HG02943 (cell line): ENCODE measurements around the gene NGDN.
"Not testable (repeated sequence)": the region's sequence is repeated elsewhere in the genome, so short reads cannot be mapped to it uniquely, and the experiment has no call there.

Source experiments
- ATAC-seq: cut with Tn5 transposase; IDR thresholded peaks from one replicate; pipeline ENCODE4 v1.9.1; 2021; ENCODE audit warnings: mild to moderate bottlenecking, low read depth, moderate library complexity; ENCODE audit not compliant: unreplicated experiment

The NGDN gene, protein sequence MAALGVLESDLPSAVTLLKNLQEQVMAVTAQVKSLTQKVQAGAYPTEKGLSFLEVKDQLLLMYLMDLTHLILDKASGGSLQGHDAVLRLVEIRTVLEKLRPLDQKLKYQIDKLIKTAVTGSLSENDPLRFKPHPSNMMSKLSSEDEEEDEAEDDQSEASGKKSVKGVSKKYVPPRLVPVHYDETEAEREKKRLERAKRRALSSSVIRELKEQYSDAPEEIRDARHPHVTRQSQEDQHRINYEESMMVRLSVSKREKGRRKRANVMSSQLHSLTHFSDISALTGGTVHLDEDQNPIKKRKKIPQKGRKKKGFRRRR

DNA sequence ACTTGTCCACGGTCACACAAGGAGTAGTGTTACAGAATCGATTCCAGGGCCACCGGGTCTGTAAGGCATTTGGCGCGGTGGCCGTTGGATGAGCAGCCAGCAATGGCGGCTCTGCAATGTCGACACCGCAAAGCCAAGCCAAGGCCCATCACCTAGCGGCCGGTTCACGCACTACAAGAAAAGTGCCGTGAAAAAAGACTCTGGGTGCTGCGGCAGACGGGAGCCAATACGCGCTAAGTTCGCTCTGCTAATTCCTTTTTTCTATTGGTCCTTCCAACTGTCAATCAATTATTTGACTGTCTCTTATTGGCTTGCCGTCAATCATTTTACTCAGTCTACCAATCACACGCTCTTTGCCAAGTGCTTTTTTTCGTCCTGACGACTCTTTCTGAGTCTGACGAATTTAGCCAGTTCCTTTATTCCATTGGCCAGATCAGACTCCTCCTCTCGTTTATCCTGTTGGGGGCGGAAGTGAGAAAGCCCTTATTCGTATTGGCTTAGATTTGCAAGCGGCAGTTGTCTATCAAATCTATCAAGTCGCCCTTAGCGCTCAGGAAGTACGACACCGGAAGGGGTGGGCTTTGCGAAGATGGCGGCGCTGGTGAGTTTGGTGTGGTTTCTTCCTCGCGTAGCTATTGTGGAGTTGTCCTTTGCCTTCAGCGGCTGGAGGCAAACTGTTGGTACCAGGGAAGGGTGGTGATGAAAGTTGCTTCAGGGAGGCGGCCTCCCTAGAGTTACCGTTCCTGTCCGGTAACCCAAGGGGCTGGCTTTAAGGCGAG is at the start of gene NGDN:
TSS of gene NGDN (plus strand) at position 577 of the 779 bp plus-strand sequence. CDS start at position 590, 13 bp downstream.
- ATAC-seq, result peak; percentile 94

DNA sequence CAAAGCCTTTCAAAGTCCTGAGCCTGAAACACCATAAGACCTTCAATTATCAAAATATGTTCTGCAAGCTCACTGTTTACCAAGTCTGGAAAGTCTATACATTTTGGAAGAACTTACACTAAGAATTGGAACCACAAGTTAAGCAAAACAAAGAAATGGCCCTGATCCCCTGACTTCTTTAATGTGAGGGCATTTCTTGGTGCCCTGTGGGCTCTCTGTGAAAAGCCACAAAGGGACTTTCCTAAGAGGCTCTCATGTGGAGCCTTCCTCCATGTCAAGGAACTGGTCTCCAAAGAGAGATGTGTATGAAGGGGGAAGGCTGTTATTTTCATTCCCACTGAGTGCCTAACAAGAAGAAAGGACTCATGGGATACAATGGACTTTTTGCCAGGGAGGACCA is 47.9 kb upstream of the NGDN start:
- no peak for ATAC-seq

DNA sequence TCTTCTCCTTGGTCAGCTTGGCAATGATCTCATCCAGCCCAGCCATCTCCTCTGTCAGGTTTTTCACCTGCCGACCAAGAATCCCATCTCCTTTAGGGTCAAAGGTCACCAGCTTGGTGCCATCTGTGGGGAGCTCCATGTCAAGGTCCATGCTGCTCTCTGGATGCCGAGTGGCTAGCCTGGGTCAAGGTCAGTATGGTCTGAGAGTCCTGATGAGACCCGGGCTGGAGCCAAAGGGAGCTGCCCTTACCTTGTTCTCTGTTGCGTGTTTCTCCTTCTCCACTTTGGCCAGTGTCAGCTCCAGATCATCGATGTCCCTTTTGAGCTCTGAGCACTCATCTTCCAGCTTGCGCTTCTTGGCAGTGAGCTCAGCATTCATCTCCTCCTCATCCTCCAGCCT is 45.8 kb upstream of the NGDN start:
- no peak for ATAC-seq

DNA sequence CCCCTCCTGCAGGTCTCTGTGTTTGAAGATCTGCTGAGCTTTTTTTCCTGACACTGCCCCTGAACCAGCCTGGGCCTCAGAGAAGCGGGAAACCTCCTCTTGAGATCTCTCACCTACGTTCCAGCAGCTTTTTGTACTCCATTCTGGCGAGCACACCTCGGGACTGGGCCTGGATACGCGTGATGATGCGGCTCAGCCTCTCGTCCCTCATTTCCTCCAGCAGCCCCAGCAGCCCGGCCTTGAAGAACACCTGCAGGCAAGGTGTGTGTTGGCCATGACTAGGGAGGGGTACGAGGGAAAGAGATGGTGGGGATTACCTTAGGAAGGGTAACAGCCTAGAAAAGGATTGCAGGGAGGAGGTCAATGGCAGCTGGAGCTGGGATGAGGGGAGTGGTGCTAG is 44.3 kb upstream of the NGDN start:
- no peak for ATAC-seq

DNA sequence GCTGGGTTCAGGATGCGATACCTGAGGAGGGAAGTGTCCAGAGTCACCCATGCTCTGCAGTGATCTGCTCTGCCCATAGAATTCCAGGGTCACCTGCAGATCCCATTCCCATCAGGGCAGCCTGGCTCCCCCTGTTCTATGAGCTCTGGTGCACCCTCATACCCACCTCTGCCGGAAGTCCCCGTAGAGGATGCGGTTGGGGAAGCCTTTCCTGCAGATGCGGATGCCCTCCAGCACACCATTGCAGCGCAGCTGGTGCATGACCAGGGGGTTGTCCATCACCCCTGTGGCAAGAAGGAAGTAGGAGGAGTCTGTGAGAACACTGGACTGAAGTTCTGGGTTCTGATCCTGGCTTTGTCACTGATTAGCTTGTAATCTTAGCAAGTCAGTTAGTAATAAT is 43.7 kb upstream of the NGDN start:
- ATAC-seq, result not testable (repeated sequence)

DNA sequence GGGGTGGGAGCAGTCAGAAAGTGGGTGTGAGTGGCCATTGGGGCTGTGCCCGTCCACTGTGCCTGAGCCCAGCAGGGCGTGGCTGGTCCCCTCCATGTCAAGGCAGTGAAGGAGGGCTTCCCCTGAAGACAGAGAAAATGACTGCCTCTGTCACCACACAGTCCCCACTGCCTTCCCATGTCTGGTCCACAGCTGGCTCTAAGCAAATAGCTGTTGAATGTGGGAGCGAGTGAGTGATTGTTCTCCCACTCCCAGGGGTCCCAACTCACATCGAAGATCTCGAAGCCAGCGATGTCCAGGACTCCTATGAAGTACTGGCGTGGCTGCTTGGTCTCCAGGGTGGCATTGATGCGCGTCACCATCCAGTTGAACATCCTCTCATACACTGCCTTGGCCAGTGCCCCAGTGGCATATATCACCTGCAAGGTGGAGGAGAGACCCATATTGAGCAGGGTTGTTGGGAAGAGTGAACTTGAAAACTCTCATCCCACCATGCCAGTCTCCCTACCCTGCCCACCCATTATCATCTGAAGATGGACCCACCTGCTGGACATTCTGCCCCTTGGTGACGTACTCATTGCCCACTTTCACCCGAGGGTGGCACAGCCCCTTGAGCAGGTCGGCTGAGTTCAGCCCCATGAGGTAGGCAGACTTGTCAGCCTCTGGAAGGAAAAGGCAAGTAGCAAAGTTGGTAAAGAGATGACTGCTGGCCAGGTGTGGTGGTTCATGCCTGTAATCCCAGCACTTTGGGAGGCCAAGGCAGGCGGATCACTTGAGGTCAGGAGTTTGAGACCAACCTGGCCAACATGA is 40.6 kb upstream of the NGDN start:
- no peak for ATAC-seq

DNA sequence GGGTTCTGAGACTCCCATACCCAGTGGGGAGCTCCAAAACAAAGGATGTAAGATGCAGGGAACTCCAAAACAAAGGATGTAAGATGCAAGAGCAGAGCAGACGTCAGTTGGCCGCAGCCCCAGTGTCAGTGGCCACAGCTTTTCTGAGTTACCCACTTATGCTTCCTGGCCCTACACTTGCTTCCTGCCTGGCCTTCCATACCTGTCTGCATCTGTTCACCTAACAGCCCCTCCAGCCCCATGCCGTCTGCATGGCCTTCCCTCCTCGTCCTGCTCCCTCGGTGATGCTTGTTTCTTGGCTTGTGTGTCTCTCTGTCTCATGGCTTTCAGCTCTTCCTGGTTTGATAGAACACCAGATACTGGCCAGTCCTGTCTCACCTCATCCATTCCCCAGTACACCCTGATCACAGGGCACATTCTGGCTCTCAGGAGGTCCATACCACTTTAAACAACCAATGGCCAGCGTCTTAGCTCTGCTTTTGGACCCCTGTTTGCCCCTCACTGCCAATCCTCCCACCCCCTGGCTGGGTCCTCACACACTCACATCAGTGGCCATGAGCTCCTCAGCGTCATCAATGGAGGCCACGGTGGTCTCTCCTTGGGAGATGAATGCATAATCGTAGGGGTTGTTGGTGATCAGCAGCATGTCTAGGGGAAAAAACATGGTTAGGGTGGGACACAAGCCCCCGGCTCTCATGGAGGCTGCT is 39.3 kb upstream of the NGDN start:
- ATAC-seq, result no peak

DNA sequence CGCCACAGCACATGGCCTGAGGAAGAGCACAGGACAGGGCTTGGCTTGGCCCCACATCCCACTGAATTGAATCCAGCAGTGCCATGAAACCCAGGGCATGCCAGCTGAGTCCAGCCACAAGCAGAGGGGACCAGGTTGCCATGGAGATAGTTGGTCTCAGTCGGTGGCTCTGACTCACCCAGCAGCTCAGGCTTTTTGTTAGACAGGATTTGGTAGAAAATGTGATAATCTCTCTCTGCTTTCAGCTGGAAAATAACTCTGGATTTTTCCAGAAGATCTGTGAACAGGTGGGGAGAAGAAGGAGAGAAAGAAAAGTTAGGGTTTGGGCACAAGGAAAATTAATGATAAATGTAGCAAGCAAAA is 38.8 kb upstream of the NGDN start:
- no peak for ATAC-seq

DNA sequence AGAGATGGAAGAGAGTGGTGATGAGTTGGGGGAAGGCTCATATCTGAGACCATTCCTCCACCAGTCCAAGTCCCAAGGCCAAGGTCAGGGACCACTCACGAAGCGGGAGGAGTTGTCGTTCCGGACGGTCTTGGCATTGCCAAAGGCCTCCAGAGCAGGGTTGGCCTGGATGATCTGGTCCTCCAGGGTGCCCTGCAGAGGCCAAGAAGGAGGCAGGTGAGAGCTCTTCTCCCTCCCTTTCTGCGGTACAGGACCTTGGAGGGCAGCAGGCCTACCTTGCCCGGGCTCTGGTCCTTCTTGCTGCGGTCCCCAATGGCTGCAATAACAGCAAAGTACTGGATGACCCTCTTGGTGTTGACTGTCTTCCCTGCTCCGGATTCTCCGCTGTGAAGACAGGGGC is 38.0 kb upstream of the NGDN start:
- no peak for ATAC-seq

DNA sequence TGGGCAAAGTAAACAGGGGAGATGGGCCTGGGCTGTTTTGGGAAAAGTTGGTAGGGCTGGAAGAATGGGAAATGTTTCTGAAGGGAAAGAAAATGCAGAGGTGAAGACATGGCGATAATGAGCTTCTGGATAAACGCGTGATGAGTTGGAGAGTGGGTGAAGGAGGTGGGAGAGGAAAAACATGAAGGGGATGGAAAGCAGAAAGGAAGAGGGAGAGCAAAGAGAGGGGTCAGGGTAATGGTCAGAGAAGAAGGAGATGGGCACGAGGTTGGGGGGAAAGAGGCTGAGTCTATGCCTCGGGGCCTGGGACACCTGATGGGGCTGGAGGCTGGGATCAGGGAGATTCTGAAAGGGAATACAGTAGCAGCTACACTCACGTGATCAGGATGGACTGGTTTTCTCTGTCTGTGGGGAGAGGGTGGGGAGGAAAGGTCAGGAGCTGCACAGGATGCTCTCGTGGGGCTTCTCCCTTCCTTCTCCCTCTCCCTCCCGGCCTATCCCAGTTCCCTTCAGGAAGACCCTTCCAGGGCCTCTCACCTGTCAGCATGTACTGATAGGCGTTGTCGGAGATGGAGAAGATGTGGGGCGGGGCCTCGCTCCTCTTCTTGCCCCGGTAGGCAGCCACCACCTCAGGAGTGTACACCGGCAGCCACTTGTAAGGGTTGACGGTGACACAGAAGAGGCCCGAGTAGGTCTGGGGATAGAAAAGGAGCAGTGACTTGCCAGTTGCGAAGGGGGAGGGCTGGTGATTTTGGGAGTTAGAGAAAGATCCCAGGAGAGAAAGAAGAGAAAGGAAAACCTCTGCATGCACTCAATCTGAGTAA is 37.2 kb upstream of the NGDN start:
- ATAC-seq, result no peak

DNA sequence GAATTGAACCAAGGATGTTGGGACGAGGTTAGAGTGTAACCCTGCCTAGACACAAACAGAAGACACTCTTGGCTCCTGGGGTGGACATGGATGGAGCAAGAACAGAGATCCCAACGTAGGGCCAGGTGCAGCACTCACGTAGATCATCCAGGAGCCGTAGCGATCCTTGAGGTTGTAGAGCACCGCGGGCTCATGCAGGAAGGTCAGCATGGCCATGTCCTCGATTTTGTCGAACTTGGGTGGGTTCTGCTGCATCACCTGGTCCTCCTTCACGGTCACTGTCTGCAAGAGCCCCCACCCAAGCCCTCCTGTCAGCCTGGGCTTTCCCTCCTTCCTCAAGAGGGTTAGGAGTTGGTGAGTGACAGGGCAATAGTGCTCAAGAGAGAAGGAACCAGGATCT is 36.6 kb upstream of the NGDN start:
- no peak for ATAC-seq

DNA sequence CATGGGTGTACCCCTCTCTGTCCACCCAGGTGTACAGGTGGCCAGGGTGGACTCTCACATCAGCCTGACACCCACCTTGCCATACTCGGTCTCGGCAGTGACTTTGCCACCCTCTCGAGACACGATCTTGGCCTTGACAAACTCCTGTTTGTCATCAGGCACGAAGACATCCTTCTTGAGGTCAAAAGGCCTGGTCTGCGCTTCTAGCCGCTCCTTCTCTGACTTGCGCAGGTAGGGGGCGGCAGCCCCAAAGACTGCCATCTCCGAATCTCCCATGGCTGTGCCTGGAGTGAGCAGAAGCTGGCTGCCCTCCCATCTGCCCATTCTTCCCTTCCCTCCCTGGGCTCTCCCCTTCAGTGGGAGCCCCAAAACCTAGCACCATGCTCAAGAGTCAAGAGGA is 36.0 kb upstream of the NGDN start:
- ATAC-seq, result no peak

DNA sequence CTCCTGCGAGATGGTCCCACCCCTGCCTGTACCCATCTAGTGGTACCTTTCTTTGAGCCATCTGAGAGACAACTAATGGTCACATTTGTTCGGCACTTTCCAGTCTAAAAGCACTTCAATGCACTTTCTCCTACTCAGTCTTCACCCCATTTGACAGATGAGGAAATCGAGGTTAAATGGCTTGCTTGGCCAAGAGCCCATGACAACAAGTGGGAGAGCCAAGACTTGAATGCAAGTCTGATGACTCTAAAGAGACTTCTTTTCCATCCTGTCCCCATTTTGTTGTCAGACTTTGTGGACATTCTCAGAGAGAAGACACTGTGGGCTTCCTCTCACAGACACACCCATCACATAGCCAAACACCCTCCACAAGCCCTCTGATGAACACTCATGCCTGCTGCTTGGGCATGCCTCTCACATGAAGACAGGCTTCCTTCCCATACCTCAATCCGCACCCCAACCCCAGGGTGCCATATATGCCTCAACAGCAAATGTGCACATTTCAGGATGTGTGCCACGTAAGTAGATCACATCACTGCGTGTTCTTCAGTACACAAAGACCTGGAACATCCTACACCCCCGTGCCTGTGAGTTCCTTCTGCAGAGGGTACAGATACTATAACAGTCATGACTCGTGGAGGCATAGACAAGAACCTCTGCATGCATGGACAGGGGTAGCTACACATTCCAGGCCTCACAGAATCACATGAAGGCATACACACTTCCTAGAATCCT is 34.8 kb upstream of the NGDN start:
- ATAC-seq, result no peak

DNA sequence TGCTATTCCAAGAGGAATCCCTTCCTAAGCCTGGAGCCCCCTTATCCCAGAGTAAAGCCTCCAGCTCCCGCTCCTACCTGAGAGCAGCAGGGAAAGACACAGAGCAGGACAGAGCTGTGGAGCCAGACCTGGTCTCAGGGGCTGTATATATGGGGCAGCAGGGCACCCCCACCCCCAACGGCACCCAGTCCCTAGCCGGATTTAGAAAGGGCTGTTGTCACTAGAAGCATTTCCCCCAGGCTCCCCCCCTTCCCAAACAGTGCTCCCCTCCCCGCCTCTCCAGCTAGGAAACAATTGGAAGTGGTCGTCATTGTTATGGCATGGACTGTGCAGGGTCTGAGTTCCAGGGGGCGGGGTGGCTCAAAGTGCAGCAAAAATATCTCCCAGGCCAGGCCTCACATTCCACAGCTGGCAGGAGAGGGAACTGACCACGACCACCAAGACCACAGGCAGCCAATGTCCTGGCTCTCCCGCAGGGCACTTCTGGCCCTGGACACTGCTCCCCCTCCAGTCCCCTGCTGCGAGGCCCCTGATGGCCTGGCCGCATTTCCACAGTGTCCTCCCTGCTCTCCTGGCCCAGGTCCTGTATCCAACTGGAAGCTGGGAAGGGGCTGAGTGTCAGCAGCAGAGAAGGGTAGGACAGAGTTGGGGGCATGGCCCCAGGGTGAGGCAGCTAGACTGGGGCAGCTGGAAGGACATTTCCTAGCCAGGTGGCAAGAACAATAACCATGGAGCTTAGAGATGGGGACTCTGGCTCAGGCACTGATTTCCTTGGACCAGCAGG is 33.8 kb upstream of the NGDN start, which contains the start of gene MYH7:
TSS of gene MYH7 (minus strand) at position 118 of the 784 bp plus-strand sequence. CDS start 1,928 bp downstream, outside the sequence.
- ATAC-seq, result no peak

DNA sequence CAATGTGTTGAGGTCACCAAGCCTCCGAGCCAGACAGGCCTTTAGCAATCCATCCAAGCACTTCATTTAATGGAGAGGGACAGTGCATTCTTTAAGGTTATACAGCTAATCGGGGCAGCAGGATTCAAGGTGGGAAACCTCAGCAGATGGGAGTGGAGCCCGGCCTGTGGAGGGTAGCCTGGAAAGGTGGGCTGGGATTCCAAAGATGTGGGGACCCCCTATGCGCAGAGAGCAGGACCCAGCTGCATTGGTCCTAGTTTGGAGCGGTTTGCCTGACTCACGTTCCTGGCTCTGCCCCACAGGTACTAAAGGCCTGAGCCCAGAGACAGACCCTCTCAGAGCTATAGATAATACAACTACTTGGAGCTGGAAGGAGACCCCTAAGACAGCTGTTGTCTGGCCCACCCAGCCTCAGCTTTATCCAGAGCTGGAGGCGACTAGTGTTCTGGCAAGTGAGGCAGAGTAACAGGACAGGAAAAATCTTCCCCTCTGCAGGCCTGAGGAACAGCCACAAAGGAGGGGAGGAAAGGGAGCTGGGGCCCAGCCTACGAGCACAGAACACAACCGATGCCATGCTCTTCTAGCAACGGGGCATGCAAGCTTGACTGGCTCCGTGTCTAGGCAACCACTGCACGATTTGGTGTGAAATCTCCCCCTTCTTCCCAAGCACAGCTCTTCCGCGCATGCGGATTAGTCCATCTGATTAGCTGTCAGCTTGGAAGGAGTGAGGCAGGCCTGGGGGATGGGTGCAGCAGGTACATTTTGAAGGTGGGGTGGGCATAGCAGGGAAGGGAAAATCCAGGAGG is 33.0 kb upstream of the NGDN start:
- ATAC-seq, result no peak

DNA sequence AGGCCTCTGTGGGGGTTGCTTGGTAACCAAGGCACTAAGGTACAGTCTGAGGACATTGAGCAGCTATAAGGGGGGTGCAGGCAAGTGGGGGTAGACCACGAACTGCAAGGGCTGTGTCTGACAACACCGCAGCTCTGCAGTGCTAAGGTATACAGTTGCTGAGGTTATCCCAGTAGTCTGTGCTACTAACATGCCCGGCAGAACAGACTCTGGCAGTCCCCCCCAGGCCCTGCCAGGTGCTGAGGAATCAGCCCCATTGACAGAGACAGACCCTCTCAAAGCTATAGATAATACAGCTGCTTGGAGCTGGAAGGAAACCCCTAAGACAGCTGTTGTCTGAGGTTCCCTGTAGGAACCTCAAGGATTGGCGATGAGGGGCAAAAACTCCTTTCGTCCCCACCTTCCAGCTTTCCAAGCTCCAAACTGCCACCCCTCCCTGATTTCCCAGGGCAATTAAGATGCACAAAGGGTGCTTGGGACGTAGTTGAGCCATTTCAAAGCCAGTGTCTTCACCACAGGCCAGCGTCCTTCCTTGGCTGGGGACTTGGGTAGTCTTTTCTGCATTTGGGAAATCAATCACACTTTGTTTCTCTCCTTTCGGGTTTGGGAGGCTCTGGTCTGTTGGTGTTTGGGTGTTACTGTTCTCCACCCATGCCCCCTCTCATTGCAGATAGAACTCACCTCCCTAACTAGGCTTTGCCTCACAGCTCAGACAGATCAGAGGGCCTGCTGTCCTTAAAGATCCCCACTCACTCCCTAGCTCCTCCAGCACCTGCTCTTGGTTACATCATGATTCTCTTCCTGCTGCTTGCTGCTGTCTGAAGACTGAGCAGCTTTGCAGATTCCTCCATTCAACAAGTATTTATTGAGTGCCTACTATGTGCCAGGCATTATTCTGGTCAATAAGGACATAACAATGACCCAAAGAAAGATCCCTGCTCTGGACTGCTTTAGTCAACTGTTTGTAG is 32.1 kb upstream of the NGDN start:
- no peak for ATAC-seq
